Measurements from ENCODE around the gene MRI1.

DNA sequence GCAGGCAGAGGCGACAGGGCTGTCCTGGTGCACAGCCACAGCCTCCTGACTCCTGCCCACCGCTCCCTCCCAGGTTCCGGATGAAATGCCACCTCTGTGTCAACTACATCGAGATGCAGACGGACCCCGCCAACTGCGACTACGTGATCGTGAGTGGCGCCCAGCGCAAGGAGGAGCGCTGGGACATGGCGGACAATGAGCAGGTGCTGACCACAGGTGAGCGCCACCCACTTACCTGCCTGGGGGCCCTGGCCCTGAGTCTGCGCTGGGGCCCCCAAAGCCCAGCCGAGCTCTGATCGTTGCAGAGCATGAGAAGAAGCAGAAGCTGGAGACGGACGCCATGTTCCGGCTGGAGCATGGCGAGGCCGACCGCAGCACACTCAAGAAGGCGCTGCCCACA is 5.5 kb upstream of the MRI1 start:
- TF ChIP-seq CTCF (IDR thresholded peaks at IDR 0.05) (no peak), POLR2A (IDR thresholded peaks at IDR 0.05) (no peak)

Measured in right lobe of liver (tissue), 4 donors.